K562 (cell line): ENCODE measurements around the gene GLRA1.

ENCODE experiments used
- MYNN ChIP-seq, 2 experiments: sonication (generic); formaldehyde crosslinking in 1 of 2; IDR thresholded peaks; 2 replicates each; pipeline versions ENCODE4 v1.5.0 to v1.6.1; 2016 to 2020; ENCODE audit warnings: antibody characterized with exemption in 1 of 2, missing genetic modification reagents in 1 of 2
- SP2 ChIP-seq: IDR thresholded peaks from 2 replicates; pipeline ENCODE4 v1.6.1; 2011; ENCODE audit warnings: mild to moderate bottlenecking, low read depth, low read length, moderate library complexity; ENCODE audit not compliant: poor library complexity, severe bottlenecking; ENCODE audit errors: extremely low read depth
- TCF3 ChIP-seq: sonication (generic); formaldehyde crosslinking; IDR thresholded peaks from 2 replicates; pipeline ENCODE4 v1.4.0; 2020; ENCODE audit warnings: mild to moderate bottlenecking, missing genetic modification reagents

DNA sequence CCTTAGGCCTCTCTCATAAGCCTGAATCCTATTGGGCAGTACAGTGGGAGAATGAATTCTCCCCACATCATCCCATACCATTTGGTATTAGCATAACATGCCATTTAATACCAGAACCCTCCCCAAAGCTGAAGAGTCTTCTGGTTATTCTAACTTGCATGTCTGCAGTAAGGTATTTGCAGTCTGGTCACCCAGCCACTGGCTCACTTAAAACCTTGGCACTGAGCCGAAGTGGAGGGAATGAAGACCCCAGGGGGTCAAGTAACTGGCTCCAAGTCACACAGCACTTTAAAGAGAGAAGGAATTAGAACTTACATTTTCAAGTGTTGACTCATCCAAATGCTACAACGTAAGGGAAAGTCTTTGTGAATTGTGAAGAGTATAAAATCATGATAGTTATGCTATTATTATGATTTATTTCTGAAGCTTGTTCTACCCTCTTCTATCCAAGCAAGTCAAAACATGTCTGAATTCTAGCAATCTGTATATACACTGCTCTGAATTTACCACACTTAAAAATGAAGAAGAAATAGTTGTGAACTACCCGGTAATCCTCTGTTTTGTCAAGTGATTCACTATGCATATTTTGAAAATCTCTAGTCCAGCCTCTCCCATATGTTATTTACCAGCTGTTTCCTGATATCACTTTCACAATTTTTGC lies 28.5 kb downstream of the GLRA1 start:
- TF ChIP-seq TCF3 (CRISPR knock-in tag) (no peak), SP2 (no peak), MYNN (IDR thresholded peaks at IDR 0.05) (no peak), MYNN (CRISPR knock-in tag; IDR thresholded peaks at IDR 0.05) (no peak)
